Left ventricle myocardium superior (tissue), 1 donor: ENCODE results near the gene CNGB1. TPM values are rescaled to one million over a fixed set of nuclear protein-coding genes. Genes with fewer than 3 reads are reported as not detected.
"Not testable (repeated sequence)": the region's sequence is repeated elsewhere in the genome, so short reads cannot be mapped to it uniquely, and the experiment has no call there.

Experiments used
- ATAC-seq: fragments of 200-7000 bp; cut with Tn5 transposase; one replicate; pipeline ENCODE4 v1.9.1; 2020; ENCODE audit warnings: mild to moderate bottlenecking, moderate library complexity
- DNase-seq: peaks from one replicate; pipeline ENCODE4 v3.0.0-alpha.2; 2020
- intact Hi-C: fragments of 100-400 bp; cut with micrococcal nuclease; formaldehyde crosslinking; loops from one replicate; pipeline ENCODE4 v1.11.0; 2022
- total RNA-seq: library from RNA; stranded (reverse); fragmentation: NEBNext Ultra II Directional; extraction: Animal tissue kit (Norgen Biotek cat#: 25700); gene quantifications from one replicate; pipeline ENCODE4 v1.2.1, GENCODE V29; 2021
- donor health status: DM: no; HTN: yes; CAD: no; lungs with severe emphysema.

The CNGB1 gene
- total RNA-seq, 1 donor from 2014 or later: not detected

- peak; percentile 88 for DNase-seq
- intact Hi-C loops: no loop called here
- peak; percentile 64 for ATAC-seq
Measured at GRCh38 chr16:57941016-57941664, 29.8 kb downstream of the CNGB1 start.

DNA sequence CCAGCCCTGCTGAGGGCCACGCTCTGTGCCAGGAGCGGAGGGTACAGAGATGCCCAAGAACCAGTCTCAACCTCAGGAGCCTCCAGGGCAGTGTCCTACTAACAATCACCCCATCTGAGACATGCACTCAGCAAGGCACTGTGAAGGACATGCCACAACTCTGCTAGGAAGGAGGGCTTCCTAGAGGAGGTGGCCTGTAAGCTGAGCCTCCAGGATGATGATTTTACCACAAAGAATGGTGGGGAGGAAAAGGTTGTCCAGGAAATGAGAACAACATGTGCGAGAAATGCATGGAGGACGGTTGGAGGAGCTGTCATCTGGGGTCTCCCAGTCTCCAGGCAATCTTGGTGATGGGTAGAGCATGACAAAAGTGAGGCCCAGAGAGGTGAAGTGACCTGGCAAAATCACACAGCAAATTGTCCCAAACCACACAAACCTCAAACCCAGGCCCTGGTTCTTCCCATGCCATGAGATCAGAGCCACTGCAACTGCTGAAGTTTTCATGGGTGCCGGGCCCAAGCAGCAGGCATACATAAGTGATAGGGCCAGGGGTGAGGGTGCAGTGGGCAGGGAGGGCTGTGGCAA is 30.5 kb downstream of the CNGB1 start:
- DNase-seq (no peak), ATAC-seq (no peak)
- intact Hi-C loops: no loop called here

DNA sequence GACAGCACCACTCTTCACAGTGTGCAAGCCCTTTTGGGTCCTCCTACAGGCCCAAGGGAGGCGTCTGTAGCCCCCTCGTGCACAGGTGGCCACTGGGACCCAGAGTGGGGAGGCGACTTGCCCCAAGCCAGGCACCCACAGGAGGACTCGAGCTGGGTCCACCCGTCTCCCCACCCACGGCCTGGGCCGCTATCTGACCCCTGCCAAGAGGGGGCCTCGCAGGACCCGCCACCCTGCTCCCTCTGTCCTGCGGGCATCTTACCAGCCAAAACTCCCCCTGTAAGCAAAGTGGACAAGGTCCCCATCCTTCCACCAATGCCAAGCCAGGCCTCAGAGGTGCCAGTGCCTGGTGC is 31.1 kb downstream of the CNGB1 start:
- ATAC-seq (no peak), DNase-seq (no peak)
- intact Hi-C loops: no loop called here

- intact Hi-C loops: no loop called here
- ATAC-seq (peak; percentile 94), DNase-seq (peak; percentile 87)
Measured at GRCh38 chr16:57938936-57939871, 31.7 kb downstream of the CNGB1 start.

DNA sequence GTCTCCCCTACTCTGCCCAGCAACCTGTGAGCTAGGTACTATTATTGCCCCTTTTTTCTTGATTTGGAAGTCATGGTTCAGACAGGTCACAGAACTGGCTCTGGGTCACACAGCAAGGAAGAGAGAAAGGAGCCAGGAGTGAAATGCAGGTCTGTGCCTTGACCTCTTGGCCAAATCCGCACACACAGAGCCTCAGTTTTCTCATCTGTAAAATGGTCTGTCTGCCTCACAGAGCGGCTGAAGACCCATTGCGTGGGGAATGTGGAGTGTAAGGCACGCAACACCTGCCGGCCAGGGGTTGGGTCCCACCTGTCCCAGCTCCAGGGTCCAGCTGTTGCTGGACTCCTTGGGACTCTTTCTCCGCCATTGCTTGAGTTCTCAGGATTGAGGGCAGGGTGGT is 32.4 kb downstream of the CNGB1 start:
- DNase-seq (no peak), ATAC-seq (no peak)
- intact Hi-C loops: no loop called here

DNA sequence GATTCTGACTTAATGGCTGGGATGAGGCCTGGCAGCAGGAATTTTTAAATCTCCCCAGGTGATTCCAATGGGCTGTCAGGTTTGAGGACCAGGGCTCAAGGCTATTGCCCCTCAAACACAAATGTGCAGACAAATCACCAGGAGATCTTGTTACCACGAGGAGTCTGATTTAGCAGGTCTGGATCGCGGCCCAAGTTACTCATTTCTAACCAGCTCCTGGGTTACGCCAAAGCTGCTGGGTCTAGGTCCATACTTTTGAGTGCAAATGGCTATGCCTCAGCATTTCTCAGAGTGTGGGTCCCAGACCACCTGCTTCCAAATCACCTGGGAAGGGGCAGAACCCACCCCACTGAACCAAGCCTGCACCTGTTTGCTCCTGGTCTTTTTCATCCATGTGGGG is 33.1 kb downstream of the CNGB1 start:
- intact Hi-C loops: no loop called here
- ATAC-seq (no peak), DNase-seq (no peak)

DNA sequence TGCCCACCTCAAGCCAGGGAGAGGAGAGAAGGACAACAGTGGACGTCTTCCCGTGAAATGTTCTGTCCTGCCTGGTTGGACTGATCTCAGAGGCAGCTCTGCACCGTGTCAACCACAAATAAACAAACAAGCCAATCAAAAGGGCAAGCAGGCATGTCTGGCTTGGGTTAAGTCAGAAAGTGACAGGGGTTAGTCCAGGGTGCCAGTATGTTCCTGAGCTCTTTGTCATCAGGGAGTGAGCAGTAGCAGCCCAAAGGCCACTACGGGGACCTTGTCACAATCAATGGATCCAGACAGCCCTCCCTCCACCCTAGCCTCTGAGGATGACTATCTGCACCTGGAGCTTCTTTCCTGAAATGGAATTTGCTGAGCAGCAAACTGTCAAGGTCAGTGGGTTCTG is 35.0 kb downstream of the CNGB1 start:
- DNase-seq (no peak), ATAC-seq (peak; percentile 70)
- intact Hi-C loops: no loop called here

GRCh38 chr16:57930533-57930932 is 40.4 kb downstream of the CNGB1 start:
- DNase-seq (no peak), ATAC-seq (no peak)
- intact Hi-C loops: no loop called here

- ATAC-seq (no peak), DNase-seq (no peak)
- intact Hi-C loops: no loop called here
Measured at GRCh38 chr16:57929250-57929649, 41.7 kb downstream of the CNGB1 start.

DNA sequence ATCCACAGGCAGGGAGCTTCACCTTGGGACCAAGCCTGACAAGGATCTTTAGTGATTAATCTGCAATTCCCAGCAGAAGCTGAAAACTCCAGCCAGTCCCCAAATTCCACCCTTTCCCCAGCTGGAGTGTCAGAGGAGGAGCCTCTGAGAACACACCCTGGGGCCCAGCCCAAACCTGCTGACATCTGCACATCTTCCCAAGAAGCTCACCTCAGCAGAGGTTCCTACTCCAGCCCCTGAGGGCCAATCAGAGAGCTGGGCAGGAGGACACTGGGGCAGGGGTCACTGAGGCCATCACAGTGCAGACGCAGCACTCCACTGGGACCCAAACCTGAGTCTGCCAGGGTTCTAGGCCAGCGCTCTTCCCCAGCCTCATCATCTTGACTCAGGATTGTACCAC is 44.9 kb downstream of the CNGB1 start:
- ATAC-seq (no peak), DNase-seq (no peak)
- intact Hi-C loops: no loop called here

DNA sequence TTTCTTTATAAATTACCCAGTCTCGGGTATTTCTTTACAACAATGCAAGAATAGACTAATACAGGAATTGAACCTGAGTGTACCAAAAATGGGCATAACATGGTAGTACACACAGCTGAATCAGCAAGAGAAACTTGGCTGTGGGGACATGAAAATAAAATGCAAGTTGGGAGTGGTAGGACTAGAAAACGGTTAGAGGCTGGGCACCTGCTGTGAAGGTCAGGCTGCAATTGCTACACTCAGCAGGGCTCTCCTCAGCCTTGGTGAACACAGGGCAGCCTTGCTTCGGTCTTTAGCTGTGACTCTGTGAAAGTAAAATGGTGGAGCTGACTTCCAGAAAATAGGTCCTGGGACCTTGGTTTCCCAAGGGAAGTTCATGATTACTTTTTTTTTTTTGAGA is 45.6 kb downstream of the CNGB1 start:
- DNase-seq: no peak
- intact Hi-C loops: no loop called here
- no peak for ATAC-seq

DNA sequence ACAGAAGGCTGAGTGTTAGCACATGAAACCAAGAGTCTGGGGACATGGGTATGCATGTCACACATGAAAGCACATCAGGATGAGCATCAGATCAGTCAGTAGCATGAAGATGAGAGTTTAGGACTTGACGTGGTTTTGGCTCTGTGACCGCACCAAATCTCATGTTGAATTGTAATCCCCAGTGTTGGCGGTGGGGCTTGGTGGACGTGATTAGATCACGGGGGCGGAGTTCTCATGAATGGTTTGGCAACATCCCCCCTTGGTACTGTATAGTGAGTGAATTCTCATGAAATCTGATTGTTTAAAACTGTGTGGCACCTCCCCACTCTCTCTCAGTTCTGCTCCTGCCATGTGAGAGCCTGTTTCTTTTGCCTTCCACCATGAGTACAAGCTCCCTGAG is 46.4 kb downstream of the CNGB1 start:
- ATAC-seq (no peak), DNase-seq (no peak)
- intact Hi-C loops: no loop called here

- DNase-seq (no peak), ATAC-seq (no peak)
- intact Hi-C loops: no loop called here
Measured at GRCh38 chr16:57923841-57924240, 47.1 kb downstream of the CNGB1 start.

GRCh38 chr16:57923418-57923817 is 47.5 kb downstream of the CNGB1 start:
- DNase-seq (no peak), ATAC-seq (no peak)
- intact Hi-C loops: no loop called here

- DNase-seq (no peak), ATAC-seq (no peak)
- intact Hi-C loops: no loop called here
Measured at GRCh38 chr16:57920880-57921229, 50.1 kb downstream of the CNGB1 start.

DNA sequence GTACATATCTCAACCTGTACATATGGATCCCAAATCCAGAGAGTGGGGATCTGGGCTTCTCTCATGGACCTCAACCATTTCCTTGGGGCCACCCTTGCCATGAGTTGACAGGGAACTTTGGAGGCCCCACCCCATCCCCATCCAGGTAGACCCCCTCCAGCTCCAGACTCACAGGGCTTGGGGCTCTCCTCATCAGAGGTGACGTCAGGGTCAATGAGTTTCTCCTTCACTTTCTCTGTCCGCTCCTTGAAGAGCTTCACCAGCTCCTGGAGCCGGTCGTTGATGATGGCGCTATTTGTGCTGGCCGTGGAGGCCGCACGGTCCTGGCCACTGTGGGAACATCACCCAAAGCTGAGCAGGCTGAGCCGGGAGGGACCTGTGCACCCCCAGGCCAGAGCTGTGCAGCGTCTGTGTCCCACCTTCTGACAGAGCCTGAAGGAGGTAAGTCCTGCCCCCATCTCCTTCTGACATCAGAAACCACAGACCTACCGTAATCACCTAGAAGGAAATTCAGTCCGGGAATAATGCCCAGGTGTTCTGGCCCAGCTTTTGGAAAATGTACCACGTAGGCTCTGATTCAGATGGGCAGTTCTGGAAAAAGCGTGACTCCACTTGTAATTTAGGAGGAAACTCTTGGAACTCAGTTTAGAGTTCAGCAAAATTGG is 50.6 kb downstream of the CNGB1 start:
- DNase-seq: no peak
- intact Hi-C loops: no loop called here
- no peak for ATAC-seq

DNA sequence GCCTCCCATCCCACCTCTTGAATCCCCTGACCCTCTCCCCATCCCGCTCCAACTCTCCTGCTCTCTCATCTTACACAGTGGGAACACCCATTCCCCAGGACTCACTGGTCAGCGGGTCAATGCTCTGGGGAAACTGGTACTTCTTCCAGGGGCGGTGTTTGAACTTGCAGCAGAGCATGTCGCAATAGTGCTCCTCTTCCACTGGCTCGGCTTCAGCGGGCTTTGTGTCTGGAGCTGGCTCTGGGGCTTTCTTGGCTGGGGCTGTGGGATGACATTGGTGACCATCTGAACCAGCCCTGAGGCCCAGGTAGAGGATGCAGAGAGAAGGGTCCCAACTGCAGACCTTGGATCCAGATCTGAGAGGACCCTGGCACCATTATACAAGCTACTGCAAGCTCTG is 51.9 kb downstream of the CNGB1 start:
- no peak for DNase-seq
- intact Hi-C loops: no loop called here

GRCh38 chr16:57918444-57918843 is 52.5 kb downstream of the CNGB1 start:
- no peak for DNase-seq
- intact Hi-C loops: no loop called here
- ATAC-seq: no peak

More for the DNA sequence above, 51.9 kb downstream of the CNGB1 start:
- ATAC-seq: no peak

- ATAC-seq, intact Hi-C loops, DNase-seq: not testable (repeated sequence)
Measured at GRCh38 chr16:57917929-57918328, 53.0 kb downstream of the CNGB1 start.

DNA sequence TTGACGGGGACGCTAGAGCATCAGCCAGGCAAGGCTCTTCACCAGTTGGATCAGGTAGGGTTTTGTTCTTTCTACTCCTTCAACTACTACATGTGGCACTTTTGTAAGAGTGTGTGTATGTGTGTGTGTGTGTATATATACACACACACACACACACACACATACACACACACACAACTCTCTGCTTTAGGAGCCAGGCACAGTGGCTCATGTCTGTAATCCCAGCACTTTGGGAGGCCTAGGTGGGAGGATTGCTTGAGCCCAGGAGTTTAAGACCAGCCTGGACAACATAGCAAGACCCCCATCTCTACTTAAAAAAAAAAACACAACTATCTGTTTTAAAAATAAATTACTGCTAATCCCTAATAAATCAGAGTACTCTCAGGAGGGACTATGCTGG is 53.4 kb downstream of the CNGB1 start:
- ATAC-seq, intact Hi-C loops, DNase-seq: not testable (repeated sequence)
